ENCODE results near the gene CORO7. TPM values are rescaled to one million over a fixed set of nuclear protein-coding genes. Genes with fewer than 3 reads are reported as not detected.

CORO7 gene
- total RNA-seq, 1 donor from 2014 or later: 30.9 TPM

- H3K4me3 ChIP-seq: no peak overlapping the region
- H3K36me3 ChIP-seq: peaks cover 0 to 44% of the 10 kb centered on the region in 2 donors
- TF ChIP-seq CTCF (IDR thresholded peaks at IDR 0.05): no peak
- no peak for TF ChIP-seq POLR2A (IDR thresholded peaks at IDR 0.05)
- TF ChIP-seq POLR2AphosphoS5 (IDR thresholded peaks at IDR 0.05; ENCODE audit: insufficient read depth in 1 of 2, low read depth in 1 of 2): no peak
- no peaks in the 10 kb centered on the region for H3K4me1 ChIP-seq
- DNase-seq (ENCODE audit: extremely low spot score in 2 of 2): no peak
- H3K27ac ChIP-seq: no peak overlapping the region
- intact Hi-C loops (cut with DNase I): no loop called here
- no peaks in the 10 kb centered on the region for H3K27me3 ChIP-seq
- H3K9me3 ChIP-seq: no peaks in the 10 kb centered on the region
Measured at GRCh38 chr16:4455951-4456350, 39.6 kb upstream of the CORO7 start.

- no peaks in the 10 kb centered on the region for H3K27me3 ChIP-seq
- no peaks in the 10 kb centered on the region for H3K9me3 ChIP-seq
- DNase-seq (ENCODE audit: extremely low spot score in 2 of 2): no peak
- no peak overlapping the region for H3K4me3 ChIP-seq
- TF ChIP-seq POLR2A (IDR thresholded peaks at IDR 0.05) (no peak), CTCF (IDR thresholded peaks at IDR 0.05) (no peak), POLR2AphosphoS5 (IDR thresholded peaks at IDR 0.05; ENCODE audit: insufficient read depth in 1 of 2, low read depth in 1 of 2) (no peak)
- H3K36me3 ChIP-seq: peaks cover 3 to 53% of the 10 kb centered on the region in 2 donors
- H3K27ac ChIP-seq: no peak overlapping the region
- no peaks in the 10 kb centered on the region for H3K4me1 ChIP-seq
- intact Hi-C loops (cut with DNase I): no loop called here
Measured at GRCh38 chr16:4455081-4455480, 38.7 kb upstream of the CORO7 start.

- TF ChIP-seq POLR2AphosphoS5 (IDR thresholded peaks at IDR 0.05; ENCODE audit: insufficient read depth in 1 of 2, low read depth in 1 of 2): no peak
- no peak for TF ChIP-seq POLR2A (IDR thresholded peaks at IDR 0.05)
- TF ChIP-seq CTCF (IDR thresholded peaks at IDR 0.05): no peak
- intact Hi-C loops (cut with DNase I): no loop called here
- Histone ChIP-seq H3K27me3 (no peaks in the 10 kb centered on the region), H3K4me3 (no peak overlapping the region), H3K36me3 (peaks cover 3 to 58% of the 10 kb centered on the region in 2 donors), H3K9me3 (no peaks in the 10 kb centered on the region), H3K4me1 (no peaks in the 10 kb centered on the region), H3K27ac (no peak overlapping the region)
- DNase-seq (ENCODE audit: extremely low spot score in 2 of 2): no peak
Measured at GRCh38 chr16:4454623-4455022, 38.2 kb upstream of the CORO7 start.

GRCh38 chr16:4452674-4453073 is 36.3 kb upstream of the CORO7 start:
- Histone ChIP-seq H3K9me3 (no peaks in the 10 kb centered on the region), H3K4me1 (no peaks in the 10 kb centered on the region), H3K27me3 (no peaks in the 10 kb centered on the region), H3K4me3 (no peak overlapping the region), H3K27ac (no peak overlapping the region), H3K36me3 (peaks cover 3 to 77% of the 10 kb centered on the region in 2 donors)
- TF ChIP-seq POLR2A (IDR thresholded peaks at IDR 0.05): no peak
- TF ChIP-seq CTCF (IDR thresholded peaks at IDR 0.05): no peak
- DNase-seq (ENCODE audit: extremely low spot score in 2 of 2): no peak
- intact Hi-C loops (cut with DNase I): no loop called here

GRCh38 chr16:4450931-4451519 is 34.6 kb upstream of the CORO7 start:
- H3K36me3 ChIP-seq: peaks cover 3 to 79% of the 10 kb centered on the region in 2 donors
- no peaks in the 10 kb centered on the region for H3K9me3 ChIP-seq
- intact Hi-C loops (cut with DNase I): no loop called here
- H3K27me3 ChIP-seq: no peaks in the 10 kb centered on the region
- no peaks in the 10 kb centered on the region for H3K4me1 ChIP-seq
- no peak for TF ChIP-seq POLR2A (IDR thresholded peaks at IDR 0.05)
- TF ChIP-seq CTCF (IDR thresholded peaks at IDR 0.05): no peak
- no peak for TF ChIP-seq POLR2AphosphoS5 (IDR thresholded peaks at IDR 0.05; ENCODE audit: insufficient read depth in 1 of 2, low read depth in 1 of 2)
- H3K4me3 ChIP-seq: no peak overlapping the region
- DNase-seq (ENCODE audit: extremely low spot score in 2 of 2): no peak
- H3K27ac ChIP-seq: no peak overlapping the region

All from vagina (tissue), 2 donors.